Vagina (tissue), 2 donors: ENCODE measurements around the gene DGKD. TPM values are rescaled to one million over a fixed set of nuclear protein-coding genes. Genes with fewer than 3 reads are reported as not detected.

Source experiments
- DNase-seq, 2 donors: peaks; one replicate each; pipeline ENCODE4 v3.0.0-alpha.2; 2017; ENCODE audit errors: extremely low spot score in 2 of 2
- H3K27ac ChIP-seq: fragments of 200-600 bp; sonication (generic); one replicate; pipeline ENCODE4 v1.5.1; 2019
- H3K27me3 ChIP-seq: fragments of 200-600 bp; sonication (generic); one replicate; pipeline ENCODE4 v1.5.1; 2019
- H3K36me3 ChIP-seq, 2 donors: fragments of 200-600 bp; sonication (generic); one replicate each; pipeline ENCODE4 v1.5.1; 2017 to 2019
- H3K4me1 ChIP-seq: fragments of 200-600 bp; sonication (generic); one replicate; pipeline ENCODE4 v1.5.1; 2019
- H3K4me3 ChIP-seq, 2 donors: fragments of 200-600 bp; sonication (generic); 1 replicate in 1 of 2; 2 replicates in 1 of 2; pipeline ENCODE4 v1.5.1; 2016 to 2019
- H3K9me3 ChIP-seq: fragments of 200-600 bp; sonication (generic); one replicate; pipeline ENCODE4 v1.5.1; 2019
- CTCF ChIP-seq, 3 experiments: fragments of 450-650 bp in 2 of 3; fragments of 200-600 bp in 1 of 3; sonication (generic) in 1 of 3; IDR thresholded peaks; one replicate each; pipeline ENCODE4 v1.5.1; 2017 to 2019; ENCODE audit warnings: antibody characterized with exemption in 3 of 3, mild to moderate bottlenecking in 2 of 3, moderate library complexity in 2 of 3
- POLR2A ChIP-seq, 2 donors: fragments of 450-650 bp; IDR thresholded peaks; one replicate each; pipeline ENCODE4 v1.6.1; 2017; ENCODE audit warnings: antibody characterized with exemption in 2 of 2, mild to moderate bottlenecking in 2 of 2, moderate library complexity in 2 of 2
- POLR2AphosphoS5 ChIP-seq, 2 donors: sonication (generic); formaldehyde crosslinking; IDR thresholded peaks; one replicate each; pipeline ENCODE4 v1.9.0; 2017; ENCODE audit warnings: antibody characterized with exemption in 2 of 2, mild to moderate bottlenecking in 2 of 2, low read depth in 1 of 2; ENCODE audit not compliant: insufficient read depth in 1 of 2
- intact Hi-C: fragments of 100-400 bp; cut with DNase I; formaldehyde crosslinking; loops from one replicate; pipeline ENCODE4 v1.15.1; 2023
- total RNA-seq: library from RNA; depleted of rRNA; stranded (reverse); fragments of >200 nt; gene quantifications from one replicate; pipeline ENCODE4 v1.2.3, GENCODE V29; 2016

DGKD gene
- total RNA-seq, 1 donor from 2014 or later = 13.3 TPM

- Histone ChIP-seq H3K27ac (no peak overlapping the region), H3K9me3 (no peaks in the 10 kb centered on the region), H3K27me3 (no peaks in the 10 kb centered on the region), H3K4me3 (no peak overlapping the region), H3K4me1 (no peaks in the 10 kb centered on the region), H3K36me3 (peaks cover 0 to 35% of the 10 kb centered on the region in 2 donors)
- intact Hi-C loops = no loop called here
- no peak for TF ChIP-seq POLR2AphosphoS5 (IDR thresholded peaks at IDR 0.05; ENCODE audit: insufficient read depth in 1 of 2, low read depth in 1 of 2)
- DNase-seq = no peak
These were observed 135.4 kb downstream of the DGKD start for GRCh38 chr2:233489666-233490065.

- H3K27me3 ChIP-seq = no peaks in the 10 kb centered on the region
- TF ChIP-seq POLR2A (IDR thresholded peaks at IDR 0.05) = no peak
- TF ChIP-seq CTCF (IDR thresholded peaks at IDR 0.05) = no peak
- TF ChIP-seq POLR2AphosphoS5 (IDR thresholded peaks at IDR 0.05; ENCODE audit: insufficient read depth in 1 of 2, low read depth in 1 of 2) = no peak
- H3K9me3 ChIP-seq = no peaks in the 10 kb centered on the region
- no peak overlapping the region for H3K4me3 ChIP-seq
- intact Hi-C loops = no loop called here
- H3K4me1 ChIP-seq = no peaks in the 10 kb centered on the region
- DNase-seq = no peak
- no peak overlapping the region for H3K27ac ChIP-seq
- peaks cover 0 to 25% of the 10 kb centered on the region in 2 donors for H3K36me3 ChIP-seq
These were observed 136.5 kb downstream of the DGKD start for GRCh38 chr2:233490831-233491230.

GRCh38 chr2:233491326-233491725 lies 137.0 kb downstream of the DGKD start:
- Histone ChIP-seq H3K27me3 (no peaks in the 10 kb centered on the region), H3K36me3 (peaks cover 0 to 25% of the 10 kb centered on the region in 2 donors), H3K4me3 (no peak overlapping the region), H3K9me3 (no peaks in the 10 kb centered on the region), H3K27ac (no peak overlapping the region), H3K4me1 (no peaks in the 10 kb centered on the region)
- intact Hi-C loops = no loop called here
- DNase-seq = no peak
- no peak for TF ChIP-seq CTCF (IDR thresholded peaks at IDR 0.05)
- TF ChIP-seq POLR2A (IDR thresholded peaks at IDR 0.05) = no peak
- TF ChIP-seq POLR2AphosphoS5 (IDR thresholded peaks at IDR 0.05; ENCODE audit: insufficient read depth in 1 of 2, low read depth in 1 of 2) = no peak

- H3K36me3 ChIP-seq = peaks cover 0 to 25% of the 10 kb centered on the region in 2 donors
- intact Hi-C loops = no loop called here
- H3K27ac ChIP-seq = no peak overlapping the region
- H3K4me3 ChIP-seq = no peak overlapping the region
- no peak for DNase-seq
- no peak for TF ChIP-seq CTCF (IDR thresholded peaks at IDR 0.05)
- TF ChIP-seq POLR2AphosphoS5 (IDR thresholded peaks at IDR 0.05; ENCODE audit: insufficient read depth in 1 of 2, low read depth in 1 of 2) = no peak
- TF ChIP-seq POLR2A (IDR thresholded peaks at IDR 0.05) = no peak
- H3K27me3 ChIP-seq = no peaks in the 10 kb centered on the region
- H3K9me3 ChIP-seq = no peaks in the 10 kb centered on the region
- H3K4me1 ChIP-seq = no peaks in the 10 kb centered on the region
These were observed 137.8 kb downstream of the DGKD start for GRCh38 chr2:233492078-233492477.

GRCh38 chr2:233492751-233493150 lies 138.5 kb downstream of the DGKD start:
- Histone ChIP-seq H3K4me1 (no peaks in the 10 kb centered on the region), H3K27ac (no peak overlapping the region), H3K4me3 (no peak overlapping the region), H3K9me3 (no peaks in the 10 kb centered on the region), H3K36me3 (peaks cover 0 to 25% of the 10 kb centered on the region in 2 donors), H3K27me3 (no peaks in the 10 kb centered on the region)
- no peak for TF ChIP-seq POLR2A (IDR thresholded peaks at IDR 0.05)
- TF ChIP-seq POLR2AphosphoS5 (IDR thresholded peaks at IDR 0.05; ENCODE audit: insufficient read depth in 1 of 2, low read depth in 1 of 2) = no peak
- TF ChIP-seq CTCF (IDR thresholded peaks at IDR 0.05) = no peak
- intact Hi-C loops = no loop called here
- no peak for DNase-seq
